Fibroblast of lung (primary cell): ENCODE results near the gene LRRC36. TPM values are rescaled to one million over a fixed set of nuclear protein-coding genes. Genes with fewer than 3 reads are reported as not detected.

Experiments
- DNase-seq, 2 donors: peaks; one replicate each; pipeline versions ENCODE4 v3.0.0 to v3.0.0-alpha.2; 2010; ENCODE audit warnings: low read depth in 2 of 2
- H2AFZ ChIP-seq: 2 replicates; pipeline ENCODE4 v1.5.1; 2012; ENCODE audit warnings: low read length, control low read depth, inconsistent platforms
- H3K27ac ChIP-seq: 2 replicates; pipeline ENCODE4 v1.5.1; 2011; ENCODE audit warnings: low read length, control low read depth; ENCODE audit not compliant: insufficient read depth
- H3K27me3 ChIP-seq: 2 replicates; pipeline ENCODE4 v1.5.1; 2011; ENCODE audit warnings: mild to moderate bottlenecking, low read length; ENCODE audit not compliant: control insufficient read depth, insufficient read depth
- H3K36me3 ChIP-seq: 2 replicates; pipeline ENCODE4 v1.5.1; 2011; ENCODE audit warnings: low read length; ENCODE audit not compliant: control insufficient read depth, insufficient read depth
- H3K4me1 ChIP-seq: 2 replicates; pipeline ENCODE4 v1.5.1; 2011; ENCODE audit warnings: low read length; ENCODE audit not compliant: control insufficient read depth, insufficient read depth; ENCODE audit errors: extremely low read depth
- H3K4me2 ChIP-seq: 2 replicates; pipeline ENCODE4 v1.5.1; 2011; ENCODE audit warnings: low read length, control low read depth; ENCODE audit not compliant: insufficient read depth; ENCODE audit errors: extremely low read depth
- H3K4me3 ChIP-seq, 4 experiments: fragments of 200-600 bp in 1 of 4; sonication (generic) in 1 of 4; replicated peaks in 1 of 4; 2 replicates each; pipeline ENCODE4 v1.5.1; 2011 to 2016; ENCODE audit warnings: low read length in 4 of 4, low read depth in 3 of 4, mild to moderate bottlenecking in 3 of 4, control low read depth in 2 of 4, inconsistent platforms in 1 of 4, mixed read lengths in 1 of 4; ENCODE audit not compliant: insufficient read depth in 1 of 4; ENCODE audit errors: control extremely low read depth in 1 of 4
- H3K79me2 ChIP-seq: 2 replicates; pipeline ENCODE4 v1.5.1; 2012; ENCODE audit warnings: mild to moderate bottlenecking, low read length, inconsistent platforms; ENCODE audit not compliant: control insufficient read depth, insufficient read depth
- H3K9ac ChIP-seq: 2 replicates; pipeline ENCODE4 v1.5.1; 2011; ENCODE audit warnings: mild to moderate bottlenecking, low read length, control low read depth; ENCODE audit not compliant: insufficient read depth
- H3K9me3 ChIP-seq: 2 replicates; pipeline ENCODE4 v1.5.1; 2012; ENCODE audit warnings: low read depth, low read length; ENCODE audit not compliant: control insufficient read depth, insufficient read depth
- H4K20me1 ChIP-seq: 2 replicates; pipeline ENCODE4 v1.5.1; 2011; ENCODE audit warnings: low read length; ENCODE audit not compliant: control insufficient read depth, insufficient read depth; ENCODE audit errors: extremely low read depth
- CTCF ChIP-seq, 2 donors: IDR thresholded peaks in 1 of 2; conservative IDR thresholded peaks in 1 of 2; 1 replicate in 1 of 2; 2 replicates in 1 of 2; pipeline ENCODE4 v1.5.1; 2011 to 2012; ENCODE audit warnings: low read length in 2 of 2, control low read depth in 1 of 2, inconsistent platforms in 1 of 2, low read depth in 1 of 2, mild to moderate bottlenecking in 1 of 2
- EZH2 ChIP-seq: IDR thresholded peaks from 2 replicates; pipeline ENCODE4 v1.5.1; 2012; ENCODE audit warnings: low read length, control low read depth, mild to moderate bottlenecking; ENCODE audit errors: missing control alignments
- polyA plus RNA-seq, 2 donors: library from polyadenylated mRNA; depleted of rRNA in 1 of 2; stranded (reverse) in 1 of 2; unstranded in 1 of 2; fragments of >200 nt; gene quantifications; 2 replicates each; pipeline ENCODE4 v1.2.1, GENCODE V29; 2011 to 2012; ENCODE audit warnings: missing spikeins in 1 of 2
- total RNA-seq: library from RNA; depleted of rRNA; stranded (reverse); fragments of >200 nt; gene quantifications from 2 replicates; pipeline ENCODE4 v1.2.1, GENCODE V29; 2014

LRRC36 gene
- total and polyA plus RNA-seq, 2 donors (not counting 1 experiment from before 2014, with no cell fraction given): 0.06 to 0.66 TPM

GRCh38 chr16:67388591-67388990 is 62.0 kb downstream of the LRRC36 start:
- no peak for DNase-seq
- Histone ChIP-seq H3K36me3 (no peaks in the 10 kb centered on the region), H3K9me3 (no peaks in the 10 kb centered on the region), H3K79me2 (no peaks in the 10 kb centered on the region), H3K4me3 (no peak overlapping the region), H2AFZ (no peak overlapping the region), H3K27me3 (peaks cover 20% of the 10 kb centered on the region), H4K20me1 (no peaks in the 10 kb centered on the region), H3K27ac (no peak overlapping the region), H3K4me1 (peaks cover 5% of the 10 kb centered on the region), H3K4me2 (no peak overlapping the region), H3K9ac (no peak overlapping the region)
- TF ChIP-seq EZH2: no peak

GRCh38 chr16:67389911-67390815 is 63.5 kb downstream of the LRRC36 start:
- no peak overlapping the region for H2AFZ ChIP-seq
- no peak for TF ChIP-seq EZH2
- no peak for TF ChIP-seq CTCF (conservative IDR thresholded peaks at IDR 0.05 in 1 of 2, IDR thresholded peaks at IDR 0.05 in 1 of 2; ENCODE audit: low read depth in 1 of 2, low read length in 2 of 2)
- no peak for DNase-seq
- H3K27me3 ChIP-seq: peaks cover 22% of the 10 kb centered on the region
- H3K9me3 ChIP-seq: no peaks in the 10 kb centered on the region
- no peak overlapping the region for H3K4me3 ChIP-seq
- H3K36me3 ChIP-seq: no peaks in the 10 kb centered on the region
- H3K4me1 ChIP-seq: peaks cover 8% of the 10 kb centered on the region
- H3K9ac ChIP-seq: no peak overlapping the region
- H3K79me2 ChIP-seq: no peaks in the 10 kb centered on the region
- H3K4me2 ChIP-seq: no peak overlapping the region
- no peaks in the 10 kb centered on the region for H4K20me1 ChIP-seq
- H3K27ac ChIP-seq: no peak overlapping the region

- no peaks in the 10 kb centered on the region for H4K20me1 ChIP-seq
- no peak overlapping the region for H3K4me3 ChIP-seq
- H3K4me1 ChIP-seq: peaks cover 12% of the 10 kb centered on the region
- no peak overlapping the region for H3K4me2 ChIP-seq
- H3K27me3 ChIP-seq: peaks cover 15% of the 10 kb centered on the region
- H3K36me3 ChIP-seq: no peaks in the 10 kb centered on the region
- no peak for DNase-seq
- H3K9ac ChIP-seq: no peak overlapping the region
- TF ChIP-seq CTCF (conservative IDR thresholded peaks at IDR 0.05 in 1 of 2, IDR thresholded peaks at IDR 0.05 in 1 of 2; ENCODE audit: low read depth in 1 of 2, low read length in 2 of 2) (no peak), EZH2 (no peak)
- H3K27ac ChIP-seq: no peak overlapping the region
- H2AFZ ChIP-seq: no peak overlapping the region
- H3K9me3 ChIP-seq: no peaks in the 10 kb centered on the region
- no peaks in the 10 kb centered on the region for H3K79me2 ChIP-seq
Observed at GRCh38 chr16:67390816-67391423, 64.3 kb downstream of the LRRC36 start.
